K562 (cell line): ENCODE measurements around the gene MADD.

ENCODE experiments used
- DPF2 ChIP-seq: fragments of 450-650 bp; IDR thresholded peaks from 2 replicates; pipeline ENCODE4 v1.6.1; 2016
- GATAD2A ChIP-seq: fragments of 450-650 bp; IDR thresholded peaks from 2 replicates; pipeline ENCODE4 v1.6.1; 2017
- MYNN ChIP-seq, 2 experiments: sonication (generic); formaldehyde crosslinking in 1 of 2; IDR thresholded peaks; 2 replicates each; pipeline versions ENCODE4 v1.5.0 to v1.6.1; 2016 to 2020; ENCODE audit warnings: antibody characterized with exemption in 1 of 2, missing genetic modification reagents in 1 of 2
- PHB2 ChIP-seq: fragments of 450-650 bp; IDR thresholded peaks from 2 replicates; pipeline ENCODE4 v1.6.1; 2017; ENCODE audit warnings: low read depth
- RNF2 ChIP-seq: sonication (generic); IDR thresholded peaks from 2 replicates; pipeline ENCODE4 v1.6.1; 2016
- TEAD2 ChIP-seq: fragments of 450-650 bp; IDR thresholded peaks from 2 replicates; pipeline ENCODE4 v1.6.1; 2016; ENCODE audit warnings: missing genetic modification characterization, control low read depth, missing compliant biosample characterization

GRCh38 chr11:47333526-47333845 is 63.6 kb downstream of the MADD start:
- no peak for TF ChIP-seq GATAD2A
- TF ChIP-seq RNF2: no peak
- TF ChIP-seq PHB2: no peak
- no peak for TF ChIP-seq MYNN (IDR thresholded peaks at IDR 0.05)
- TF ChIP-seq MYNN (CRISPR knock-in tag; IDR thresholded peaks at IDR 0.05): no peak
- no peak for TF ChIP-seq DPF2
- no peak for TF ChIP-seq TEAD2 (tag)
